Testis (tissue), 2 donors: ENCODE results near the gene CFAP46.

Experiments used
- CTCF ChIP-seq, 3 experiments: fragments of 450-650 bp in 2 of 3; fragments of 200-600 bp in 1 of 3; sonication (generic) in 1 of 3; IDR thresholded peaks; one replicate each; pipeline ENCODE4 v1.5.1; 2016 to 2019; ENCODE audit warnings: antibody characterized with exemption in 3 of 3, mild to moderate bottlenecking in 2 of 3, moderate library complexity in 1 of 3
- POLR2A ChIP-seq: fragments of 450-650 bp; IDR thresholded peaks from one replicate; pipeline ENCODE4 v1.6.1; 2017; ENCODE audit warnings: antibody characterized with exemption, mild to moderate bottlenecking, moderate library complexity

- TF ChIP-seq CTCF (IDR thresholded peaks at IDR 0.05) (no peak), POLR2A (no peak)
Measured at GRCh38 chr10:132946311-132946710, 3.9 kb upstream of the CFAP46 start.
